Pancreas (tissue), 10 donors: ENCODE results near the gene CBFA2T3. TPM values are rescaled to one million over a fixed set of nuclear protein-coding genes. Genes with fewer than 3 reads are reported as not detected.

Source experiments
- ATAC-seq, 4 donors: fragments of 200-7000 bp; cut with Tn5 transposase; one replicate each; pipeline versions ENCODE4 v1.8.0 to v1.9.1; 2020; ENCODE audit warnings: mild to moderate bottlenecking in 4 of 4, moderate library complexity in 4 of 4
- DNase-seq, 6 donors: peaks; one replicate each; pipeline ENCODE4 v3.0.0-alpha.2; 2020
- FAIRE-seq: peaks from 2 replicates; lab custom pipeline; 2012; peaks lifted over from hg19 to GRCh38; lab: Jason Lieb, UNC
- H3K27ac ChIP-seq, 4 donors: fragments of 200-600 bp; sonication (generic); 1 replicate in 3 of 4; 2 replicates in 1 of 4; pipeline versions ENCODE4 v1.5.0 to v1.8.0; 2020
- H3K27me3 ChIP-seq, 4 donors: fragments of 200-600 bp; one replicate each; pipeline ENCODE4 v1.8.0; 2021
- H3K36me3 ChIP-seq, 3 donors: fragments of 200-600 bp; sonication (generic) in 1 of 3; one replicate each; pipeline versions ENCODE4 v1.5.0 to v1.8.0; 2020 to 2021
- H3K4me1 ChIP-seq, 3 donors: fragments of 200-600 bp; one replicate each; pipeline ENCODE4 v1.8.0; 2021
- H3K4me3 ChIP-seq, 4 donors: fragments of 200-600 bp; sonication (generic) in 2 of 4; one replicate each; pipeline versions ENCODE4 v1.5.0 to v1.8.0; 2020 to 2021
- H3K9me3 ChIP-seq, 4 donors: fragments of 200-600 bp; one replicate each; pipeline ENCODE4 v1.8.0; 2021
- whole genome bisulfite sequencing, 2 donors: extraction: QIAGEN DNeasy Blood & Tissue Kit; methylation state at CpG; one replicate each; pipeline ENCODE4 v1.1.7; 2013; 5-methylcytosine and 5-hydroxymethylcytosine counted together
- intact Hi-C, 3 donors: fragments of 100-400 bp; cut with DNase I; formaldehyde crosslinking; loops; one replicate each; pipeline versions ENCODE4 v1.11.1 to v1.14.2; 2022
- polyA plus RNA-seq, 2 donors: library from polyadenylated mRNA; stranded (reverse); fragments of 200-250 nt; gene quantifications; one replicate each; pipeline ENCODE4 v1.2.3, GENCODE V29; 2013
- total RNA-seq, 6 donors: library from RNA; stranded (reverse); fragmentation: NEBNext Ultra II Directional in 4 of 6; extraction: Animal tissue kit (Norgen Biotek cat#: 25700) in 4 of 6; gene quantifications; one replicate each; pipeline versions ENCODE4 v1.2.1 to v1.2.4, GENCODE V29; 2021 to 2023
- TF ChIP-seq, protein P1 (sequence below), 4 donors: fragments of 200-600 bp; sonication (generic) in 3 of 4; IDR thresholded peaks; one replicate each; pipeline versions ENCODE4 v1.5.0 to v1.8.0; 2021; ENCODE audit warnings: antibody characterized with exemption in 4 of 4
- donor health status: healthy with polysubstance abuse.
- donor health status: DM: no; HTN: no; CAD: no; lungs with moderate emphysema.
- donor health status: DM: no; HTN: no; CAD: no.
- donor health status: control.
- donor health status: control.
- donor health status: Bipolar disorder and iron deficiency.
- donor health status: DM: yes; HTN: yes; CAD: no.
- donor health status: DM: no; HTN: no; CAD: no.
- donor health status: DM: no; HTN: no; CAD: no.
- donor health status: DM: yes; HTN: yes; CAD: no.

The CBFA2T3 gene
- total and polyA plus RNA-seq, 8 donors: 8.7 to 27.0 (median 21.9) TPM

DNA sequence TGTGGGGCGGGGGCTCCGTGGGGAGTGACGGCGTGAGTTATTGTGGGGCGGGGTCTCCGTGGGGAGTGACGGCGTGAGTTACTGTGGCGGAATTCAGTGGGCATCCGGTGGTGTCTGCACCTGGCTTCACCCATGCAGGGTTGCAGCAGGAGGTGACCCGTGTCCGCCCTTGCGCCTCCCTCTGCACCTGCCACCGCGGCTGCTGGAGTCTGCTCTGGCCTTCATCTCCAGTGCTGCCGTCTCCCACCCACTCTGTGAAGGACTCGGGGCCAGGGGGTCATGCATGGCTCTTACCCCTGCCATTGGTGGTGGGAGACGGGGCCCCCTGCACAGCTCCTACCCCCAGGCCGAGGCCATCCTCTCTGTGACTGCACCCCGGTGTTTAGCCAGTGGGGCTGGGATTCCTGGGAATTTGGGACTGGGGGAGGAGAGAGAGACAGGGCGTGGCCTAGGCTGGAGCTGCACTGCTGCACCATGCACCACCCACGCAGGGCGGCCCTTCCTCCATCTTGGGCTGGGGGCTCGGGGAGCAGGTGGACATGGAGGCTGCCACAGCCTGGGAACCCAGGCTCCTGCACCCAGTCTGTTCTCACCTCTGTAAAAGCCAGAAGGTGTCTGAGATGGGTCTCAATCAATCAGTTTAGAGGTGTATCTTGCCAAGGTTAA is 109.3 kb downstream of the CBFA2T3 start:
- Histone ChIP-seq H3K4me1 (no peaks in the 10 kb centered on the region), H3K27me3 (no peaks in the 10 kb centered on the region), H3K36me3 (no peaks in the 10 kb centered on the region), H3K4me3 (no peak overlapping the region), H3K27ac (no peak overlapping the region), H3K9me3 (no peaks in the 10 kb centered on the region)
- DNase-seq (no peak), FAIRE-seq (no peak), ATAC-seq (no peak)
- whole genome bisulfite sequencing, 2 donors: 71 to 74% methylated on average over 24 of the region's 24 CpGs
- intact Hi-C loops: no loop called here
- TF ChIP-seq, protein P1, sequence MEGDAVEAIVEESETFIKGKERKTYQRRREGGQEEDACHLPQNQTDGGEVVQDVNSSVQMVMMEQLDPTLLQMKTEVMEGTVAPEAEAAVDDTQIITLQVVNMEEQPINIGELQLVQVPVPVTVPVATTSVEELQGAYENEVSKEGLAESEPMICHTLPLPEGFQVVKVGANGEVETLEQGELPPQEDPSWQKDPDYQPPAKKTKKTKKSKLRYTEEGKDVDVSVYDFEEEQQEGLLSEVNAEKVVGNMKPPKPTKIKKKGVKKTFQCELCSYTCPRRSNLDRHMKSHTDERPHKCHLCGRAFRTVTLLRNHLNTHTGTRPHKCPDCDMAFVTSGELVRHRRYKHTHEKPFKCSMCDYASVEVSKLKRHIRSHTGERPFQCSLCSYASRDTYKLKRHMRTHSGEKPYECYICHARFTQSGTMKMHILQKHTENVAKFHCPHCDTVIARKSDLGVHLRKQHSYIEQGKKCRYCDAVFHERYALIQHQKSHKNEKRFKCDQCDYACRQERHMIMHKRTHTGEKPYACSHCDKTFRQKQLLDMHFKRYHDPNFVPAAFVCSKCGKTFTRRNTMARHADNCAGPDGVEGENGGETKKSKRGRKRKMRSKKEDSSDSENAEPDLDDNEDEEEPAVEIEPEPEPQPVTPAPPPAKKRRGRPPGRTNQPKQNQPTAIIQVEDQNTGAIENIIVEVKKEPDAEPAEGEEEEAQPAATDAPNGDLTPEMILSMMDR (IDR thresholded peaks at IDR 0.05): no peak

DNA sequence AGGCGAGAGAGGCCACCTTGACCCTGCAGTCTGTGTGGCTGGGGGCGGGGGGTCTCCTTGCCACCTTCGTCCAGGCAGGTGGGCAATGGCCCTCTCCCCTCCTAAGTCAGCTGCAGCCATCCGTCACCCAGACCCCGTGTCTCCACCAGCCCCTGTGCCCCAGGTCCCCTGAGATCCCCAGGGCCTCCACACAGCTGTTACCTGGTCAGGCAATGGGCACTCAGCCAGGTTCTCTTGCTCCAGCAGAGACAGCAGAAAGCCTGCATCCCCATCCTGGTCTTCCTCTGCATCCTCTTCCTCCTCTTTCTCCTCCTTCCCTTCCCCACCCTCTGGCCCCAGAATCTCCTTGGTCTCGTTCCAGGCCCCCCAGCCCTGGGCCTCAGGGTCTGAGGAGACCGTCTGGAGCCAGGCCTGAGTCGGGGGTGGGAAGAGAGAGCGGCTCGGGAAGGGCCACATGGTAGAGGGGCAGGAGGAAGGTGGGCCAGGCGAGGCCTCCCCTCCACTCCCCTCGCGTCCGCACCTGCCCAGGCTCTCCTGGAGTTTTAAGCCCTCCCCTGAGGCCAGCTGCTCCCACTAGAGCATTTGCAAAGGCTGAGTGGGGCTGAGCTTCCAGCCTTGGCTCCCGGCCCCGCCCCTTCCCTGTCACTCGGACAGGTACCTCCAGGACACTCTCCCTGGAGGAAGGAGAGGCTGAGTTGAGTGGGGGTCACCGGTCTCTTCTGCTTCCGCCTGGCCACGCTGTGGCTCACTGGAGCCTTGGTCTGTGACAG is 110.7 kb downstream of the CBFA2T3 start, which contains the start of gene PABPN1L:
TSS of gene PABPN1L (minus strand) at position 510 of the 770 bp plus-strand sequence. CDS start at position 456, 54 bp downstream.
- DNase-seq (no peak), ATAC-seq (no peak), FAIRE-seq (no peak)
- Histone ChIP-seq H3K4me1 (no peaks in the 10 kb centered on the region), H3K36me3 (peaks cover 0 to 4% (median 0%) of the 10 kb centered on the region in 3 donors), H3K4me3 (no peak within 1 kb of the TSS), H3K9me3 (no peaks in the 10 kb centered on the region), H3K27me3 (no peaks in the 10 kb centered on the region), H3K27ac (no peak within 1 kb of the TSS)
- TF ChIP-seq, protein P1 (IDR thresholded peaks at IDR 0.05): no peak
- intact Hi-C loops: no loop called here
- 62 to 68% methylated on average over 19 to 20 of the region's 20 CpGs for WGBS, 2 donors

DNA sequence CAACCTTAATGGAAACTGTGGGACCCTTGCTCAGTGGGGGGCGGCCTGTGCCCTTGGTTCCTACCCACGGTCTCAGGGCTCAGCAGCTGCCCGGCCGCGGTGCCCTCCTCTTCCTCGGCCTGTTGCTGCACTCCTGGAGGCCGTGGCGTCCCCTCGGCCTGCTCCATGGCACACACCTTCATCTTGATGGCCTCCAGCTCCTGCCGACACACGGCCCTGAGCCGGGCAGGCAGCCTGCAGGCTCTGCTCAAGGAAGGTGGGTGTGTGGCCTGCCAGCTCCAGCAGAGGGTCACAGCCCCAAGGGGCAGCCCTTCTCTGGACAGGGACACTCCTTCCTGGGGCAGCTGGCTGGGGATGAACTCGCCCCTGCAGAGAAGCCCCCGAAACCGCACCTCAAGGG is 111.3 kb downstream of the CBFA2T3 start:
- no peak for DNase-seq
- ATAC-seq: no peak
- Histone ChIP-seq H3K27ac (no peak overlapping the region), H3K4me3 (no peak overlapping the region), H3K36me3 (peaks cover 0 to 8% (median 0%) of the 10 kb centered on the region in 3 donors), H3K27me3 (no peaks in the 10 kb centered on the region), H3K9me3 (no peaks in the 10 kb centered on the region), H3K4me1 (no peaks in the 10 kb centered on the region)
- TF ChIP-seq, protein P1 (IDR thresholded peaks at IDR 0.05): no peak
- no peak for FAIRE-seq
- 75 to 78% methylated on average over 15 of the region's 15 CpGs for whole genome bisulfite sequencing, 2 donors
- intact Hi-C loops: no loop called here

DNA sequence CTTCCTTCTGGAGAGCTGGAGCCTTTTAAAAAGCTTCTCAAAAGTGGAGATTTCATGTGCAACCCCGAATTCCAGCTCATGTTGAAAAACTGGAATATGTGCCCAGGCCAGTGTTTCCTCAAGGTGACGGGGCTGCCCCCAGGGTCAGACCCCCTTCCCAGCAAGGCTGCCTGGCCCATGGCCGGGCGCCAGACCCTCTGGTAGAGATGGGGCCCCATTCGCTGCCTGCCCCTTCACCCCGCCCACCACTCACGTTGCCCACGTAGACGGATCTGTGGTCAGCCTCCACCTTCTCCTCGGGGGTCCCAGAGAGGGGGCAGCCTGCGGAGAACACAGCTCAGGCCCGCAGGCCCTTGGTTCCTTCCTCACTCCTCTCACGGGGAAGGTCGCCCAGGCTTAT is 111.7 kb downstream of the CBFA2T3 start:
- DNase-seq (no peak), FAIRE-seq (no peak), ATAC-seq (no peak)
- intact Hi-C loops: no loop called here
- Histone ChIP-seq H3K9me3 (no peaks in the 10 kb centered on the region), H3K27me3 (no peaks in the 10 kb centered on the region), H3K4me3 (no peak overlapping the region), H3K4me1 (no peaks in the 10 kb centered on the region), H3K27ac (no peak overlapping the region), H3K36me3 (peaks cover 0 to 12% (median 3%) of the 10 kb centered on the region in 3 donors)
- TF ChIP-seq, protein P1 (IDR thresholded peaks at IDR 0.05): no peak
- WGBS, 2 donors: 56 to 74% methylated on average over 4 to 14 of the region's 14 CpGs
